K562 (cell line): Measurements from ENCODE around the gene DPAGT1. TPM values are rescaled to one million over a fixed set of nuclear protein-coding genes. Genes with fewer than 3 reads are reported as not detected.
A peak's percentile ranks its signal among the peaks of the same experiment; 100 is the strongest.

Source experiments
- ADNP ChIP-seq: fragments of 200-800 bp; sonication (Bioruptor generic); IDR thresholded peaks from 2 replicates; pipeline ENCODE4 v1.6.1; 2016; ENCODE audit warnings: missing genetic modification characterization, missing compliant biosample characterization
- ARID4B ChIP-seq: sonication (generic); formaldehyde crosslinking; IDR thresholded peaks from 2 replicates; pipeline ENCODE4 v1.8.0; 2022; ENCODE audit warnings: mild to moderate bottlenecking, missing genetic modification reagents
- CREBBP ChIP-seq: IDR thresholded peaks from one replicate; pipeline ENCODE4 v1.6.1; 2012; ENCODE audit warnings: low read depth, mild to moderate bottlenecking, control low read depth, inconsistent platforms, low read length
- EP300 ChIP-seq: IDR thresholded peaks from 2 replicates; pipeline ENCODE4 v1.6.1; 2012; ENCODE audit warnings: low read length, improper control_type of control experiment
- GTF2F1 ChIP-seq: IDR thresholded peaks from 2 replicates; pipeline ENCODE4 v1.6.1; 2011; ENCODE audit warnings: low read depth, low read length, improper control_type of control experiment
- KAT8 ChIP-seq: fragments of 450-650 bp; IDR thresholded peaks from 2 replicates; pipeline ENCODE4 v1.6.1; 2016; ENCODE audit warnings: low read depth, mild to moderate bottlenecking
- MCM7 ChIP-seq, 2 experiments: fragments of 450-650 bp; IDR thresholded peaks; 2 replicates each; pipeline ENCODE4 v1.6.1; 2016 to 2018
- NR2F6 ChIP-seq: fragments of 450-650 bp; formaldehyde crosslinking; IDR thresholded peaks from 2 replicates; pipeline ENCODE4 v1.4.0; 2020; ENCODE audit warnings: mild to moderate bottlenecking
- PURB ChIP-seq: sonication (generic); formaldehyde crosslinking; IDR thresholded peaks from 2 replicates; pipeline ENCODE4 v1.9.0; 2021; ENCODE audit warnings: low read depth, mild to moderate bottlenecking, missing genetic modification reagents
- SRSF7 ChIP-seq: fragments of 200-400 bp; formaldehyde crosslinking; optimal IDR thresholded peaks from 2 replicates; pipeline ENCODE3; 2017; ENCODE audit warnings: mild to moderate bottlenecking, low read depth, low read length
- SUPT5H ChIP-seq: fragments of 450-650 bp; IDR thresholded peaks from 2 replicates; pipeline ENCODE4 v1.6.1; 2016
- U2AF1 ChIP-seq: fragments of 200-400 bp; formaldehyde crosslinking; optimal IDR thresholded peaks from 2 replicates; pipeline ENCODE3; 2017; ENCODE audit warnings: mild to moderate bottlenecking, low read depth, low read length, moderate library complexity
- USF1 ChIP-seq: sonication (generic); formaldehyde crosslinking; IDR thresholded peaks from 2 replicates; pipeline ENCODE4 v1.9.0; 2022; ENCODE audit warnings: mild to moderate bottlenecking, missing genetic modification reagents
- ZFP30 ChIP-seq: fragments of 250-450 bp; sonication (Bioruptor Pico); IDR thresholded peaks from 2 replicates; pipeline ENCODE4 v1.8.0; 2022; ENCODE audit warnings: moderate library complexity, mild to moderate bottlenecking, inconsistent platforms, borderline replicate concordance
- ZNF124 ChIP-seq: sonication (generic); formaldehyde crosslinking; IDR thresholded peaks from 2 replicates; pipeline ENCODE4 v1.8.1; 2022; ENCODE audit warnings: missing genetic modification reagents
- ZNF282 ChIP-seq: sonication (generic); formaldehyde crosslinking; IDR thresholded peaks from 2 replicates; pipeline ENCODE4 v1.8.1; 2023; ENCODE audit warnings: missing genetic modification reagents
- polyA plus RNA-seq, 8 experiments: library from polyadenylated mRNA; depleted of rRNA in 4 of 8; stranded (reverse) in 5 of 8; unstranded in 3 of 8; fragments of >200 nt; fragmentation: Nextera tagmentation in 2 of 8; fragmentation: Illumina TruSeq in 1 of 8; extraction: Ambion mirVana in 2 of 8; extraction: Trizol in 1 of 8; gene quantifications; 2 replicates each; pipeline versions ENCODE4 v1.2.1 to v1.2.3, GENCODE V29; 2011 to 2014; ENCODE audit warnings: inconsistent platforms in 1 of 8, missing spikeins in 1 of 8
- total RNA-seq, 7 experiments: library from RNA; depleted of rRNA in 6 of 7; stranded (reverse); fragments of >200 nt in 6 of 7; fragmentation: Illumina TruSeq in 2 of 7; extraction: Trizol in 2 of 7; gene quantifications; 2 replicates each; pipeline versions ENCODE4 v1.2.1 to v1.2.3, GENCODE V29; 2011 to 2021; ENCODE audit warnings: low replicate concordance in 1 of 7
- TF ChIP-seq, protein P1 (sequence below), 2 experiments: fragments of 450-650 bp in 1 of 2; sonication (generic) in 1 of 2; formaldehyde crosslinking; conservative IDR thresholded peaks; 2 replicates each; pipeline versions ENCODE4 v1.4.0 to v1.8.1; 2020 to 2022; ENCODE audit warnings: mild to moderate bottlenecking in 1 of 2, missing genetic modification reagents in 1 of 2
- TF ChIP-seq, protein P2 (sequence below): fragments of 450-650 bp; IDR thresholded peaks from 2 replicates; pipeline ENCODE4 v1.6.1; 2014; ENCODE audit warnings: low read depth, mild to moderate bottlenecking, moderate library complexity, borderline replicate concordance

Gene DPAGT1
- total and polyA plus RNA-seq, 9 of the 15 experiments (the other 6 are each of a cell fraction or from before 2014, with no cell fraction given), result 29.9 to 135 (median 85.0) TPM

DNA sequence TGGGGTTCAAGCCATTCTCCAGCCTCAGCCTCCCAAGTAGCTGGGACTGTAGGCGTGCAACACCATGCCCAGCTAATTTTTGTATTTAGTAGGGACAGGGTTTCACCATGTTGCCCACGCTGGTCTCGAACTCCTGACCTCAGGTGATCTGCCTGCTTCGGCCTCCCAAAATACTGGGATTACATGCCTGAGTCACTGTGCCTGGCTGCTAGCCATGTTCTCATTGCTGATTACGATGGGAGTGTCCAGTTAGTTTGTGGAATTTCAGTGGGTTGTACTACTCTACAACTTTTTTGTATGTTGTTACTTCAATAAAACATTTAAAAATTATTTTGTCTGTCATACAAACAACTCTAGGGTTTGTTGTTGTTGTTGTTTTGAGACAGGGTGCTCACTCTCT lies 38.9 kb downstream of the DPAGT1 start (continued):
- TF ChIP-seq MCM7 (IDR thresholded peaks at IDR 0.05) (no peak), U2AF1 (no peak), ADNP (peak; percentile 100), KAT8 (no peak), USF1 (CRISPR knock-in tag) (no peak), ZNF282 (no peak), SRSF7 (no peak), ZFP30 (CRISPR knock-in tag) (no peak), GTF2F1 (no peak), CREBBP (no peak), ARID4B (CRISPR knock-in tag) (no peak), EP300 (peak; percentile 28; the same call in 1 of the 2 replicates), PURB (no peak), SUPT5H (no peak), NR2F6 (CRISPR knock-in tag) (no peak), ZNF124 (no peak)
- TF ChIP-seq, protein P1, sequence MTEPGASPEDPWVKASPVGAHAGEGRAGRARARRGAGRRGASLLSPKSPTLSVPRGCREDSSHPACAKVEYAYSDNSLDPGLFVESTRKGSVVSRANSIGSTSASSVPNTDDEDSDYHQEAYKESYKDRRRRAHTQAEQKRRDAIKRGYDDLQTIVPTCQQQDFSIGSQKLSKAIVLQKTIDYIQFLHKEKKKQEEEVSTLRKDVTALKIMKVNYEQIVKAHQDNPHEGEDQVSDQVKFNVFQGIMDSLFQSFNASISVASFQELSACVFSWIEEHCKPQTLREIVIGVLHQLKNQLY (CRISPR knock-in tag; conservative IDR thresholded peaks at IDR 0.05), result no peak
- TF ChIP-seq, protein P2, sequence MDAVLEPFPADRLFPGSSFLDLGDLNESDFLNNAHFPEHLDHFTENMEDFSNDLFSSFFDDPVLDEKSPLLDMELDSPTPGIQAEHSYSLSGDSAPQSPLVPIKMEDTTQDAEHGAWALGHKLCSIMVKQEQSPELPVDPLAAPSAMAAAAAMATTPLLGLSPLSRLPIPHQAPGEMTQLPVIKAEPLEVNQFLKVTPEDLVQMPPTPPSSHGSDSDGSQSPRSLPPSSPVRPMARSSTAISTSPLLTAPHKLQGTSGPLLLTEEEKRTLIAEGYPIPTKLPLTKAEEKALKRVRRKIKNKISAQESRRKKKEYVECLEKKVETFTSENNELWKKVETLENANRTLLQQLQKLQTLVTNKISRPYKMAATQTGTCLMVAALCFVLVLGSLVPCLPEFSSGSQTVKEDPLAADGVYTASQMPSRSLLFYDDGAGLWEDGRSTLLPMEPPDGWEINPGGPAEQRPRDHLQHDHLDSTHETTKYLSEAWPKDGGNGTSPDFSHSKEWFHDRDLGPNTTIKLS, result no peak
